ENCODE measurements around the gene USP9X. TPM values are rescaled to one million over a fixed set of nuclear protein-coding genes. Genes with fewer than 3 reads are reported as not detected.

USP9X gene
- total RNA-seq, 1 donor from 2014 or later, result 75.6 TPM

DNA sequence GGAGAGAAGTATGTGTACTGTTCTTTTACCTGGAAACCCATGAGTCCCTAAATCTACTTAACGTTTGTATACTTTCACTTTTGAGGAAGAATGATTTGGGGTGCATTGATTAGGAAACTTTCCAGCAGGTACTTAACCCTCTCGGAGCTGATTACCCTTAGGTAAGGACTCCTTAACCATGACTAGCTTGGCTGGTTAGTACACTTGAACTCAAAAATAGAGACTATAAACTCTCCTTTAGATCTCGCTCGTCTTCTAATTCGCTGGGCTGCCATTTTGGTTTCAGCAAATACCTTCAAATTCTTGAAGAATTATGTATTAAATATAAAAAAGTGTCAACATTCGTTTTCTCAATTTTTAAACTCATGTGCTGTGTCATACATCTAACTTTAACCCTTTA is 2.0 kb downstream of the USP9X start:
- DNase-seq (no peak), ATAC-seq (no peak)
- Histone ChIP-seq H3K9me3 (no peaks in the 10 kb centered on the region), H3K27ac (peak overlapping the region; percentile 99), H3K36me3 (no peaks in the 10 kb centered on the region), H3K4me3 (peak overlapping the region; percentile 72), H3K27me3 (ENCODE audit: low read depth) (no peaks in the 10 kb centered on the region), H3K4me1 (peaks cover 37% of the 10 kb centered on the region)
- TF ChIP-seq, protein P1, sequence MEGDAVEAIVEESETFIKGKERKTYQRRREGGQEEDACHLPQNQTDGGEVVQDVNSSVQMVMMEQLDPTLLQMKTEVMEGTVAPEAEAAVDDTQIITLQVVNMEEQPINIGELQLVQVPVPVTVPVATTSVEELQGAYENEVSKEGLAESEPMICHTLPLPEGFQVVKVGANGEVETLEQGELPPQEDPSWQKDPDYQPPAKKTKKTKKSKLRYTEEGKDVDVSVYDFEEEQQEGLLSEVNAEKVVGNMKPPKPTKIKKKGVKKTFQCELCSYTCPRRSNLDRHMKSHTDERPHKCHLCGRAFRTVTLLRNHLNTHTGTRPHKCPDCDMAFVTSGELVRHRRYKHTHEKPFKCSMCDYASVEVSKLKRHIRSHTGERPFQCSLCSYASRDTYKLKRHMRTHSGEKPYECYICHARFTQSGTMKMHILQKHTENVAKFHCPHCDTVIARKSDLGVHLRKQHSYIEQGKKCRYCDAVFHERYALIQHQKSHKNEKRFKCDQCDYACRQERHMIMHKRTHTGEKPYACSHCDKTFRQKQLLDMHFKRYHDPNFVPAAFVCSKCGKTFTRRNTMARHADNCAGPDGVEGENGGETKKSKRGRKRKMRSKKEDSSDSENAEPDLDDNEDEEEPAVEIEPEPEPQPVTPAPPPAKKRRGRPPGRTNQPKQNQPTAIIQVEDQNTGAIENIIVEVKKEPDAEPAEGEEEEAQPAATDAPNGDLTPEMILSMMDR (IDR thresholded peaks at IDR 0.05), result no peak
- intact Hi-C loops (cut with DNase I), result no loop called here

DNA sequence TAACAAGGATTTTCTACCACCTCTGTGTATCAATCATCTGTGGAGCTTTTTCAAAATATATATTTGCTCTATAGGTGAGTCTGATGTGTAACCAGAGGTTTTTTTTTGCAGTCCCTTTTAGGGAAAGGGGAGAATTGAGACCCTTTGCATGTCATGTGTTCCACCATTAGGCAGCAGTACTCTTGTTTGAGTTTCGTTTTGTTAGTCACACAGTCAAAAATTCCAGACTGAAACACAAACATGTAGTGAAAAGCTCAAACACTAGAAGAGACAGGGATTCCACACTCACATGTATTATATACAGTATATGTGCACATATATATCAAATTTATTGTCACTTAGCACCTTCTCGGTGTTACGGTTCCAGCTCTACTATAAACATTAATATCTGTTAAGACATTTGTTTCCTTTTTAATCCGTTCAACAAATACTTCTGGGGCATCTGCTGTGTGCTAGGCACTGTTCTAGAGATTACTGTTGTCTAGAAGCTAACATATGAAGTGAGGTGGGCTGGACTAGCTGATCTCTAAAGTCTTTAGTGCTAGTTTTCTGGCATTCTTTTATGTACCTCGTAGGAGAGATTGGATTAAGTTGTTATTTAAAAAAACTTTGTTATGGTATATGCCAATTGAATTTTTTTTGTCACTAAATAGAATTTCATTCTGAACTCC is 5.5 kb downstream of the USP9X start:
- intact Hi-C loops (cut with DNase I), result no loop called here
- TF ChIP-seq, protein P1 (IDR thresholded peaks at IDR 0.05), result no peak
- DNase-seq (no peak), ATAC-seq (no peak)
- H3K4me1 ChIP-seq, result peaks cover 43% of the 10 kb centered on the region
- no peak overlapping the region for H3K27ac ChIP-seq
- H3K36me3 ChIP-seq, result no peaks in the 10 kb centered on the region
- no peaks in the 10 kb centered on the region for H3K27me3 ChIP-seq (ENCODE audit: low read depth)
- H3K4me3 ChIP-seq, result no peak overlapping the region
- no peaks in the 10 kb centered on the region for H3K9me3 ChIP-seq

DNA sequence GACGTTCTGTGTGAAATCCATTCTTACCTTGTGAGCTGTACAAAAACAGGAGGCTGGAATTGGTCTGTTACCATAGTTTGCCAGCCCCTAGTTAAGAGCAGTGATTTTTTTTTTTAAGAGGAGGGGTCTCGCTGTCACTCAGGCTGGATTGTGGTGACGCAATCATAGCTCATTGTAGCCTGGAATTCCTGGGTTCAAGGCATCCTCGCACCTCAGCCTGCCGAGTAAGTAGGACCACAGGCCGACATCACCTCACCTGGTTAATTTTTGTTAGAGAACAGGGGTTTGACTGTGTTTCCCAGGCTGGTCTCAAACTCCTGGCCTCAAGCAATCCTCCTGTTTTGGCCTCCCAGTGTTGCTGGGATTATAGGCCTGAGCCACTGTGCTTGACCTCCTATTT is 7.5 kb downstream of the USP9X start:
- peaks cover 51% of the 10 kb centered on the region for H3K4me1 ChIP-seq
- H3K27me3 ChIP-seq (ENCODE audit: low read depth), result no peaks in the 10 kb centered on the region
- no peak for DNase-seq
- no peaks in the 10 kb centered on the region for H3K9me3 ChIP-seq
- intact Hi-C loops (cut with DNase I), result no loop called here
- no peaks in the 10 kb centered on the region for H3K36me3 ChIP-seq
- H3K27ac ChIP-seq, result no peak overlapping the region
- TF ChIP-seq, protein P1 (IDR thresholded peaks at IDR 0.05), result no peak
- ATAC-seq, result no peak
- H3K4me3 ChIP-seq, result no peak overlapping the region

DNA sequence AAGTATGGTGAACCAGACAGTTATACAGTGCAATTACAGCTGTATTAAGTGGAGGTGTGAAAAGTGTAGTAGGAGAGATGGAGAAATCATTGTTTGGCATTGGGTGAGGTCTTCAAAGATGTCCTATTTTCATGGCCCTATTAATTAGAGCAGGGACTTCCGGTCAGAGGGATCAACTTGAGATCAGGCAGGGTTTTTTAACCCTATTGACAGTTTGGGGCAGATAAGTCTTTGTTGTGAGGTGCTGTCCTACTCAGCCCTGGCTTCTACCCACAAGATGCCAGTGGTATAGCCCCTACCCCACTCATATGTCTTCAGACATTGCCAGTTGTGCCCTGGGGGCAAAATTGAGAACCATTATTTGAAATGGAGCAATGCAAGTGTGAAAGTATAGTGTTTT is 9.9 kb downstream of the USP9X start:
- TF ChIP-seq, protein P1 (IDR thresholded peaks at IDR 0.05), result no peak
- Histone ChIP-seq H3K4me3 (no peak overlapping the region), H3K27me3 (ENCODE audit: low read depth) (no peaks in the 10 kb centered on the region), H3K36me3 (no peaks in the 10 kb centered on the region), H3K27ac (no peak overlapping the region), H3K9me3 (no peaks in the 10 kb centered on the region), H3K4me1 (peaks cover 33% of the 10 kb centered on the region)
- ATAC-seq (no peak), DNase-seq (no peak)
- intact Hi-C loops (cut with DNase I), result no loop called here

DNA sequence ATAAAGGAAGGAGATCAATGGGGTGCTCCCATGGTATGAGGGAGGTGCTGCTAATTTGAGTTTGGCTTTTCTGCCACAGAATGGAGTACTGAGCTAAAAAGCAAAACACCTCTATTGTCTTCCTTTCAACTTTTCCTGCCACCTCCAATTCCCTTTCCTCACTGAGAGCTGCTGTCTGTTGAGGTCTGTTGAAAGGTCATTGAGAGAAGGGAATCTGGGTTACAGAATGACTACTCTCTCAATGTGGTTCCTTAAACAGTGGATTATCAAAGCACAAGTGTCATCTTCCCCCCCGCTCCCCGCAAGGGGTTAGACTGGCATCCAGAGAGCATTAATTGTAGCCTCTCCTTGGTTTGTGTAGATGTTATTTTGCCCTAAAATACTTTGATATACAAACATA is 10.7 kb downstream of the USP9X start:
- peaks cover 26% of the 10 kb centered on the region for H3K4me1 ChIP-seq
- DNase-seq (peak; percentile 46), ATAC-seq (peak in 1 of 2 donors; percentile 55)
- H3K4me3 ChIP-seq, result no peak overlapping the region
- H3K27ac ChIP-seq, result no peak overlapping the region
- intact Hi-C loops (cut with DNase I), result no loop called here
- no peaks in the 10 kb centered on the region for H3K9me3 ChIP-seq
- H3K36me3 ChIP-seq, result no peaks in the 10 kb centered on the region
- TF ChIP-seq, protein P1 (IDR thresholded peaks at IDR 0.05), result no peak
- no peaks in the 10 kb centered on the region for H3K27me3 ChIP-seq (ENCODE audit: low read depth)
